Measurements from ENCODE around the gene GNAZ.

The GNAZ gene

DNA sequence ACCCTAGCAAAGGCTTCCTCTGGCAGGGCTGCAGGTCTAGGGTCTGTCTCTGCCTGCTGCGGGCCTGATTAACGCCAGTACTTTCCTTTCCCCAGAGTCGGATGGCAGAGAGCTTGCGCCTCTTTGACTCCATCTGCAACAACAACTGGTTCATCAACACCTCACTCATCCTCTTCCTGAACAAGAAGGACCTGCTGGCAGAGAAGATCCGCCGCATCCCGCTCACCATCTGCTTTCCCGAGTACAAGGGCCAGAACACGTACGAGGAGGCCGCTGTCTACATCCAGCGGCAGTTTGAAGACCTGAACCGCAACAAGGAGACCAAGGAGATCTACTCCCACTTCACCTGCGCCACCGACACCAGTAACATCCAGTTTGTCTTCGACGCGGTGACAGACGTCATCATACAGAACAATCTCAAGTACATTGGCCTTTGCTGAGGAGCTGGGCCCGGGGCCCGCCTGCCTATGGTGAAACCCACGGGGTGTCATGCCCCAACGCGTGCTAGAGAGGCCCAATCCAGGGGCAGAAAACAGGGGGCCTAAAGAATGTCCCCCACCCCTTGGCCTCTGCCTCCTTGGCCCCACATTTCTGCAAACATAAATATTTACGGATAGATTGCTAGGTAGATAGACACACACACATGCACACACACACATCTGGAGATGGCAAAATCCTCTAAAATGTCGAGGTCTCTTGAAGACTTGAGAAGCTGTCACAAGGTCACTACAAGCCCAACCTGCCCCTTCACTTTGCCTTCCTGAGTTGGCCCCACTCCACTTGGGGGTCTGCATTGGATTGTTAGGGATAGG lies 52.9 kb downstream of the GNAZ start:
- TF ChIP-seq, protein P1, sequence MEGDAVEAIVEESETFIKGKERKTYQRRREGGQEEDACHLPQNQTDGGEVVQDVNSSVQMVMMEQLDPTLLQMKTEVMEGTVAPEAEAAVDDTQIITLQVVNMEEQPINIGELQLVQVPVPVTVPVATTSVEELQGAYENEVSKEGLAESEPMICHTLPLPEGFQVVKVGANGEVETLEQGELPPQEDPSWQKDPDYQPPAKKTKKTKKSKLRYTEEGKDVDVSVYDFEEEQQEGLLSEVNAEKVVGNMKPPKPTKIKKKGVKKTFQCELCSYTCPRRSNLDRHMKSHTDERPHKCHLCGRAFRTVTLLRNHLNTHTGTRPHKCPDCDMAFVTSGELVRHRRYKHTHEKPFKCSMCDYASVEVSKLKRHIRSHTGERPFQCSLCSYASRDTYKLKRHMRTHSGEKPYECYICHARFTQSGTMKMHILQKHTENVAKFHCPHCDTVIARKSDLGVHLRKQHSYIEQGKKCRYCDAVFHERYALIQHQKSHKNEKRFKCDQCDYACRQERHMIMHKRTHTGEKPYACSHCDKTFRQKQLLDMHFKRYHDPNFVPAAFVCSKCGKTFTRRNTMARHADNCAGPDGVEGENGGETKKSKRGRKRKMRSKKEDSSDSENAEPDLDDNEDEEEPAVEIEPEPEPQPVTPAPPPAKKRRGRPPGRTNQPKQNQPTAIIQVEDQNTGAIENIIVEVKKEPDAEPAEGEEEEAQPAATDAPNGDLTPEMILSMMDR (IDR thresholded peaks at IDR 0.05; ENCODE audit: control extremely low read depth, extremely low read depth, low read depth, missing control alignments) = no peak
- no peak for DNase-seq (ENCODE audit: extremely low spot score)
- POLR2A ChIA-PET = no interaction called here
- CTCF ChIA-PET = interaction anchor here (1.1 to 14.4 kb wide), 5 partner anchors 13 to 335 kb away, joined by 3 to 214 read pairs (median 4); no protein-coding TSS in a partner anchor

GRCh38 chr22:23123804-23124254 lies 53.5 kb downstream of the GNAZ start:
- DNase-seq (ENCODE audit: extremely low spot score) = no peak
- CTCF ChIA-PET = interaction anchor here (1.1 to 14.4 kb wide), 4 partner anchors 14 to 336 kb away, joined by 3 to 214 read pairs (median 4); no protein-coding TSS in a partner anchor
- POLR2A ChIA-PET = no interaction called here
- TF ChIP-seq, protein P1 (IDR thresholded peaks at IDR 0.05; ENCODE audit: control extremely low read depth, extremely low read depth, low read depth, missing control alignments) = no peak

GRCh38 chr22:23124611-23125511 lies 54.5 kb downstream of the GNAZ start:
- POLR2A ChIA-PET = no interaction called here
- DNase-seq (ENCODE audit: extremely low spot score) = no peak
- TF ChIP-seq, protein P1 (IDR thresholded peaks at IDR 0.05; ENCODE audit: control extremely low read depth, extremely low read depth, low read depth, missing control alignments) = no peak
- CTCF ChIA-PET = interaction anchor here (1.9 to 14.4 kb wide), 2 partner anchors 167 to 276 kb away, joined by 4 to 214 read pairs; no protein-coding TSS in a partner anchor

GRCh38 chr22:23125512-23126103 lies 55.3 kb downstream of the GNAZ start:
- POLR2A ChIA-PET = no interaction called here
- DNase-seq (ENCODE audit: extremely low spot score) = no peak
- TF ChIP-seq, protein P1 (IDR thresholded peaks at IDR 0.05; ENCODE audit: control extremely low read depth, extremely low read depth, low read depth, missing control alignments) = no peak
- CTCF ChIA-PET = interaction anchor here (4.8 to 14.4 kb wide), 2 partner anchors 14 to 168 kb away, joined by 30 to 214 read pairs; partner anchors contain the start of gene RSPH14

- DNase-seq (ENCODE audit: extremely low spot score) = no peak
- ChIA-PET CTCF (interaction anchor here (1.2 to 14.4 kb wide), 6 partner anchors 14 to 278 kb away, joined by 4 to 214 read pairs (median 8); partner anchors contain the start of genes RAB36 and RSPH14), POLR2A (no interaction called here)
- TF ChIP-seq, protein P1 (IDR thresholded peaks at IDR 0.05; ENCODE audit: control extremely low read depth, extremely low read depth, low read depth, missing control alignments) = no peak
These were observed 56.1 kb downstream of the GNAZ start for GRCh38 chr22:23126165-23127054.
